Osteoblast (primary cell): ENCODE measurements around the gene NOSIP. TPM values are rescaled to one million over a fixed set of nuclear protein-coding genes. Genes with fewer than 3 reads are reported as not detected.

ENCODE experiments used
- DNase-seq: peaks from one replicate; pipeline ENCODE4 v3.0.0; 2011; ENCODE audit warnings: low spot score, mixed read lengths; ENCODE audit not compliant: insufficient read length; ENCODE audit errors: missing footprints
- H2AFZ ChIP-seq: 2 replicates; pipeline ENCODE4 v1.6.0; 2011; ENCODE audit warnings: mild to moderate bottlenecking, low read length
- H3K27ac ChIP-seq: 2 replicates; pipeline ENCODE4 v1.5.1; 2011; ENCODE audit warnings: mild to moderate bottlenecking, low read depth, low read length, moderate library complexity
- H3K27me3 ChIP-seq: 2 replicates; pipeline ENCODE4 v1.6.0; 2012; ENCODE audit warnings: mild to moderate bottlenecking, control low read depth, inconsistent platforms, low read length, moderate library complexity; ENCODE audit not compliant: insufficient read depth
- H3K36me3 ChIP-seq: 2 replicates; pipeline ENCODE4 v1.5.1; 2011; ENCODE audit warnings: mild to moderate bottlenecking, low read length, control low read depth, moderate library complexity; ENCODE audit not compliant: insufficient read depth
- H3K4me1 ChIP-seq: 2 replicates; pipeline ENCODE4 v1.5.1; 2011; ENCODE audit warnings: mild to moderate bottlenecking, low read length, control low read depth, moderate library complexity; ENCODE audit not compliant: insufficient read depth
- H3K4me2 ChIP-seq: 2 replicates; pipeline ENCODE4 v1.6.0; 2011; ENCODE audit warnings: mild to moderate bottlenecking, low read length; ENCODE audit not compliant: insufficient read depth
- H3K4me3 ChIP-seq: fragments of 200-600 bp; sonication (generic); 3 replicates; pipeline ENCODE4 v1.5.1; 2012; ENCODE audit warnings: mild to moderate bottlenecking, low read length, inconsistent platforms; ENCODE audit not compliant: insufficient read depth
- H3K79me2 ChIP-seq: 2 replicates; pipeline ENCODE4 v1.6.0; 2012; ENCODE audit warnings: mild to moderate bottlenecking, low read length, control low read depth, inconsistent platforms; ENCODE audit not compliant: insufficient read depth
- H3K9me3 ChIP-seq: 2 replicates; pipeline ENCODE4 v1.5.1; 2011; ENCODE audit warnings: low read depth, low read length, control low read depth
- H4K20me1 ChIP-seq: 2 replicates; pipeline ENCODE4 v1.6.0; 2012; ENCODE audit warnings: mild to moderate bottlenecking, low read length, control low read depth; ENCODE audit not compliant: insufficient read depth
- CTCF ChIP-seq: IDR thresholded peaks from 2 replicates; pipeline ENCODE4 v1.5.1; 2011; ENCODE audit warnings: mild to moderate bottlenecking, low read depth, low read length, moderate library complexity; ENCODE audit errors: extremely low read depth
- total RNA-seq: library from RNA; depleted of rRNA; stranded (reverse); fragments of >200 nt; gene quantifications from 2 replicates; pipeline ENCODE4 v1.2.3, GENCODE V29; 2012

Gene NOSIP
- total RNA-seq, 1 donor = 68.0 TPM

DNA sequence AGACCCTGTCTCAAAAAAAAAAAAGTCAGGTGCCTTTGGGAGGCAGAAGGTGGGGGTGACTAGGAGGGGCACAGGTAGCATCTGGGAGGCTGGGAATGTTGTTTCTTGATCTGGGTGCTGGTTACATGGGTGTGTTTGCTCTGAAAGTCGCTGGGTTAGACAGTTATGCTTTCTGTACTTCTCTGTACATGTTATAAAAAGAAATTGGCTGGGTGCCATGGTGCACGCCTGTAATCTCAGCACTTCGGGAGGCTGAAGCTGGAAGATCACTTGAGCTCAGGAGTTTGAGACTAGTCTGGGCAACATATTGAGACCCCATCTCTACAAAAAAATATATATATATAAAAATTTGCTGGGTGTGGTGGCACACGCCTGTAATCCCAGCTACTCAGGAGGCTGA, 15.1 kb downstream of the NOSIP start:
- Histone ChIP-seq H3K27me3 (no peaks in the 10 kb centered on the region), H2AFZ (no peak overlapping the region), H3K4me1 (peaks cover 6% of the 10 kb centered on the region), H3K36me3 (no peaks in the 10 kb centered on the region), H3K4me3 (no peak overlapping the region), H3K9me3 (no peaks in the 10 kb centered on the region), H3K4me2 (no peak overlapping the region), H3K27ac (no peak overlapping the region), H3K79me2 (peaks cover 60% of the 10 kb centered on the region), H4K20me1 (peaks cover 23% of the 10 kb centered on the region)
- no peak for TF ChIP-seq CTCF
- no peak for DNase-seq

DNA sequence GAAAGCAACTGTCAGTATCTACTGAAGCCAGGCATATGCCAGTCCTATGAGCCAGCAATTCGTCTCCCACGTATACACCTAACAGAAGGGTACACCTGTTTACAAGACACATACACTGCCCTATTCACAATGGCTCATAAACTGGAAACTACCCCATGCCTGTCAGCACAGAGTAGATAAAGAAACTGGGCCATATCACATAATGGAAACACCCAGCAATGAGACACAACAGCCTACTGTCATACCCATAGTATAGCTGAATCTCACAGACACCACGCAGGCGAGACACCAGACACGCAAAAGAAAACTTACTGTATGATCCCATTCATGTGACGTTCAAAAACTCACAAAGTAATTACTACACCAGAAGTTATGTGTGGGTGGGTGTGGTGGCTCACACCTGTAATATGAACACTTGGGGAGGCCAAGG, 15.7 kb downstream of the NOSIP start:
- H3K4me1 ChIP-seq = peaks cover 5% of the 10 kb centered on the region
- peak; percentile 13 for DNase-seq
- H4K20me1 ChIP-seq = peaks cover 20% of the 10 kb centered on the region
- peaks cover 58% of the 10 kb centered on the region for H3K79me2 ChIP-seq
- no peak overlapping the region for H3K27ac ChIP-seq
- H3K4me3 ChIP-seq = no peak overlapping the region
- no peaks in the 10 kb centered on the region for H3K27me3 ChIP-seq
- H3K36me3 ChIP-seq = peaks cover 2% of the 10 kb centered on the region
- H3K9me3 ChIP-seq = no peaks in the 10 kb centered on the region
- no peak overlapping the region for H3K4me2 ChIP-seq
- TF ChIP-seq CTCF = no peak
- no peak overlapping the region for H2AFZ ChIP-seq

- TF ChIP-seq CTCF = no peak
- Histone ChIP-seq H3K4me3 (no peak overlapping the region), H3K9me3 (no peaks in the 10 kb centered on the region), H3K4me1 (no peaks in the 10 kb centered on the region), H3K27me3 (no peaks in the 10 kb centered on the region), H3K36me3 (peaks cover 35% of the 10 kb centered on the region), H4K20me1 (peaks cover 23% of the 10 kb centered on the region), H2AFZ (no peak overlapping the region), H3K4me2 (no peak overlapping the region), H3K27ac (no peak overlapping the region), H3K79me2 (peaks cover 34% of the 10 kb centered on the region)
- peak; percentile 57 for DNase-seq
Observed at GRCh38 chr19:49560358-49560900, 19.9 kb downstream of the NOSIP start.

DNA sequence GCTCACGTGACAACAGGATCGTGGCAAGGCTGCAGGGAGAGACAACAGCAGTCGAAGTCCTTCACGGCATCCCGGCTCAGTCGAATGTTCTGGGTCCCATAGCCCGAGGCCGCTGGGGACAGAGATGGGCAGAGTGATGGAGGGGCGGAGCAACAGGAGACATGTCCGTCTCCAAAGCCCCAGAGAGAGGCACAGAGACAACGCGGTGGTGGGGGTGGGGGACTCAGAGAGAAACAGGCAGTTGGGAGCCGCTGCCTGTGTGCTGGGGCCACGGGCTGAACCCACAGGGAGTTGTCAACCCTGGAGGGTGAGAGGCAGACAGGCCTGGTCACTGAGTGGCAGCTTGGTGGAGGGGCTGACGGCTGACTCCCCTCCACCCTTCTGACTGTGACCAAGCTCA, 20.4 kb downstream of the NOSIP start:
- H3K4me3 ChIP-seq = no peak overlapping the region
- no peaks in the 10 kb centered on the region for H3K9me3 ChIP-seq
- no peak overlapping the region for H2AFZ ChIP-seq
- peaks cover 40% of the 10 kb centered on the region for H3K36me3 ChIP-seq
- H3K4me2 ChIP-seq = no peak overlapping the region
- peak; percentile 54 for DNase-seq
- H3K27ac ChIP-seq = no peak overlapping the region
- H3K79me2 ChIP-seq = peaks cover 30% of the 10 kb centered on the region
- peaks cover 25% of the 10 kb centered on the region for H4K20me1 ChIP-seq
- H3K4me1 ChIP-seq = no peaks in the 10 kb centered on the region
- TF ChIP-seq CTCF = no peak
- H3K27me3 ChIP-seq = no peaks in the 10 kb centered on the region
